ENCODE measurements around the gene MAST4. TPM values are rescaled to one million over a fixed set of nuclear protein-coding genes. Genes with fewer than 3 reads are reported as not detected.
"Not testable (repeated sequence)": the region's sequence is repeated elsewhere in the genome, so short reads cannot be mapped to it uniquely, and the experiment has no call there.

The MAST4 gene
- total RNA-seq, 1 donor from 2014 or later: 112 TPM

DNA sequence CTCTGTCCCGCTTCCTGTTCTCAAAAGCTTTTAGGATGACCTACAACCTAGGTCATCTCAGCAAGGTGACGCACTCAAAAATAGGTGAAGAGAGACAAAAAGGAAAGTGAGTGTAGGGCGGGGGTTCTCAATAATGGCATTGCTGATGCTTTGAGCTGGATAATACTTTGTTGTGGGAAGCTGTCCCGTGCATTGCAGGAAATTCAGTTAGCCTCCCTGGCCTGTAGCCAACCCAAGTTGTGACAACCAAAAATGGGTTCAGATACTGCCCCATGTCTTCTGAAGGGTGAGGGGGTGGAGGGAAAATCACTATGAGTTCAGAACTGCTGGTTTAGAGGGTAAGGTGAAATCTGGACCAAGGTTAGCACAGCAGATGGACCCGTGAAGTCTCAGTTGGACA lies 151.4 kb downstream of the MAST4 start:
- Mint-ChIP-seq H3K9me3 (ENCODE audit: unreplicated experiment) (peaks cover 7% of the 10 kb centered on the region), H3K27ac (ENCODE audit: unreplicated experiment) (no peak overlapping the region), H3K27me3 (ENCODE audit: unreplicated experiment) (peaks cover 2% of the 10 kb centered on the region), H3K4me3 (ENCODE audit: unreplicated experiment) (no peak overlapping the region), H3K4me1 (ENCODE audit: unreplicated experiment) (peaks cover 12% of the 10 kb centered on the region), H3K36me3 (ENCODE audit: low read depth, unreplicated experiment) (peaks cover 16% of the 10 kb centered on the region)
- DNase-seq (ENCODE audit: low spot score): no peak
- TF ChIP-seq, protein P1, sequence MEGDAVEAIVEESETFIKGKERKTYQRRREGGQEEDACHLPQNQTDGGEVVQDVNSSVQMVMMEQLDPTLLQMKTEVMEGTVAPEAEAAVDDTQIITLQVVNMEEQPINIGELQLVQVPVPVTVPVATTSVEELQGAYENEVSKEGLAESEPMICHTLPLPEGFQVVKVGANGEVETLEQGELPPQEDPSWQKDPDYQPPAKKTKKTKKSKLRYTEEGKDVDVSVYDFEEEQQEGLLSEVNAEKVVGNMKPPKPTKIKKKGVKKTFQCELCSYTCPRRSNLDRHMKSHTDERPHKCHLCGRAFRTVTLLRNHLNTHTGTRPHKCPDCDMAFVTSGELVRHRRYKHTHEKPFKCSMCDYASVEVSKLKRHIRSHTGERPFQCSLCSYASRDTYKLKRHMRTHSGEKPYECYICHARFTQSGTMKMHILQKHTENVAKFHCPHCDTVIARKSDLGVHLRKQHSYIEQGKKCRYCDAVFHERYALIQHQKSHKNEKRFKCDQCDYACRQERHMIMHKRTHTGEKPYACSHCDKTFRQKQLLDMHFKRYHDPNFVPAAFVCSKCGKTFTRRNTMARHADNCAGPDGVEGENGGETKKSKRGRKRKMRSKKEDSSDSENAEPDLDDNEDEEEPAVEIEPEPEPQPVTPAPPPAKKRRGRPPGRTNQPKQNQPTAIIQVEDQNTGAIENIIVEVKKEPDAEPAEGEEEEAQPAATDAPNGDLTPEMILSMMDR (IDR thresholded peaks at IDR 0.05; ENCODE audit: unreplicated experiment): no peak

DNA sequence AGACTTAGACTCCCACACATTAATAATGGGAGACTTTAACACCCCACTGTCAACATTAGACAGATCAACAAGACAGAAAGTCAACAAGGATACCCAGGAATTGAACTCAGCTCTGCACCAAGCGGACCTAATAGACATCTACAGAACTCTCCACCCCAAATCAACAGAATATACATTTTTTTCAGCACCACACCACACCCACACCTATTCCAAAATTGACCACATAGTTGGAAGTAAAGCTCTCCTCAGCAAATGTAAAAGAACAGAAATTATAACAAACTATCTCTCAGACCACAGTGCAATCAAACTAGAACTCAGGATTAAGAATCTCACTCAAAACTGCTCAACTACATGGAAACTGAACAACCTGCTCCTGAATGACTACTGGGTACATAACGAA lies 156.5 kb downstream of the MAST4 start:
- H3K4me1 Mint-ChIP-seq (ENCODE audit: unreplicated experiment); H3K27me3 Mint-ChIP-seq (ENCODE audit: unreplicated experiment); DNase-seq (ENCODE audit: low spot score); H3K36me3 Mint-ChIP-seq (ENCODE audit: low read depth, unreplicated experiment); H3K27ac Mint-ChIP-seq (ENCODE audit: unreplicated experiment); H3K9me3 Mint-ChIP-seq (ENCODE audit: unreplicated experiment); H3K4me3 Mint-ChIP-seq (ENCODE audit: unreplicated experiment): not testable (repeated sequence)

DNA sequence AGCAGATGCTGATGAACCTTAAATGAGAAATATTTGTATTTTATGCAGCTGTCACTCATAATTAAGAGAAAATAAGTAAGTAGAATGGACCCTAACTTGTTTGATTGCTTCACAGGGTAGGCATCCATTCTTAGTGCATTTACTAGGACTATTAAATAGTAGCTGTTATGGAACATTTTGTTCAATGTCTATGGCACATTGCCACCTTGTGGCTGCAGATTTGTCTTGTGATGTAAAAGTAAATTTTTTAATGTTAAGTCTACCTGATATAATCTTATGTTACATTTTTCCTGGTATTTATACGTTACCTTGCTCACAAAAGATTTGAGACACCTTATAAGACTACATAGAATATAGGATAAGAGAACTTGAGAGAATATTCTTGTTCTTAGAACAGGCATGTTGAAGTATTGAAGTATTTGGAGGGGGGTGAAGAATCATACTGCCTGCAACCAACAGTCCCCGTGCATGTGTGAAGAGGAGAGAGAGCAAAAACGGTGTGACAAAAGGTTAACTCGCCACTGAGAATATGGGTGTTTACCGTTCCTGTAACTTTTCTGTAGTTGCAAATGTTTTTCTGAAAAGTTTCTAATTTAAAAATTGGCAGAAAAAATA lies 161.1 kb downstream of the MAST4 start:
- TF ChIP-seq, protein P1 (IDR thresholded peaks at IDR 0.05; ENCODE audit: unreplicated experiment): peak; percentile 53
- H3K4me1 Mint-ChIP-seq (ENCODE audit: unreplicated experiment): no peaks in the 10 kb centered on the region
- no peaks in the 10 kb centered on the region for H3K9me3 Mint-ChIP-seq (ENCODE audit: unreplicated experiment)
- no peaks in the 10 kb centered on the region for H3K36me3 Mint-ChIP-seq (ENCODE audit: low read depth, unreplicated experiment)
- no peak overlapping the region for H3K4me3 Mint-ChIP-seq (ENCODE audit: unreplicated experiment)
- no peak overlapping the region for H3K27ac Mint-ChIP-seq (ENCODE audit: unreplicated experiment)
- no peaks in the 10 kb centered on the region for H3K27me3 Mint-ChIP-seq (ENCODE audit: unreplicated experiment)
- DNase-seq (ENCODE audit: low spot score): peak; percentile 26

DNA sequence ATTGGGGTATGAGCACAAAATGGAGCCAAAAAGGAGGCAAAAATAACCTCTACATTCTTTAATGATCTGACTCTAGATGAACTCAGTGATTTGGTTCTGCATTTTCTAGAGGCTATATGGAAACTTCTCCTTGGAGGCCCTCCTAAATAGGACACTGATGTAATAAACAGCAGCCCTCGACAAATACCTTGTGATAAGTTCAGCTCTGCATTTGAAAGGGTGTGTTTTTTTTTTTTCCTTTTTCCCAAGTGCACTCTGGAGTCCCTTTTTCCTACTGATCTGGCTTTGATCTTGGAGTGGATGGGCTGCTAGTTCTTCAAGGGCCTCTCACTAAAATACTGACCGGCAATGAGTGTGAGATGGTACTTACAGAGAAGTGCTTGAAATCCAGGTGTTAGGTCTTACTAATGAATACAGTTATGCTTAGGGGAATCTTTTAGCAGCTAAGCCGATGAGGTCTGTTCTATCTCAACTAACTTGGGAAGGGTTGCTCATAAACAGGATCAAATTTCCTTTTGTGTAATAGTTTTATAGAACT lies 161.7 kb downstream of the MAST4 start:
- no peak for DNase-seq (ENCODE audit: low spot score)
- no peak overlapping the region for H3K4me3 Mint-ChIP-seq (ENCODE audit: unreplicated experiment)
- H3K36me3 Mint-ChIP-seq (ENCODE audit: low read depth, unreplicated experiment): no peaks in the 10 kb centered on the region
- H3K27me3 Mint-ChIP-seq (ENCODE audit: unreplicated experiment): no peaks in the 10 kb centered on the region
- H3K9me3 Mint-ChIP-seq (ENCODE audit: unreplicated experiment): no peaks in the 10 kb centered on the region
- no peak overlapping the region for H3K27ac Mint-ChIP-seq (ENCODE audit: unreplicated experiment)
- TF ChIP-seq, protein P1 (IDR thresholded peaks at IDR 0.05; ENCODE audit: unreplicated experiment): no peak
- H3K4me1 Mint-ChIP-seq (ENCODE audit: unreplicated experiment): no peaks in the 10 kb centered on the region

DNA sequence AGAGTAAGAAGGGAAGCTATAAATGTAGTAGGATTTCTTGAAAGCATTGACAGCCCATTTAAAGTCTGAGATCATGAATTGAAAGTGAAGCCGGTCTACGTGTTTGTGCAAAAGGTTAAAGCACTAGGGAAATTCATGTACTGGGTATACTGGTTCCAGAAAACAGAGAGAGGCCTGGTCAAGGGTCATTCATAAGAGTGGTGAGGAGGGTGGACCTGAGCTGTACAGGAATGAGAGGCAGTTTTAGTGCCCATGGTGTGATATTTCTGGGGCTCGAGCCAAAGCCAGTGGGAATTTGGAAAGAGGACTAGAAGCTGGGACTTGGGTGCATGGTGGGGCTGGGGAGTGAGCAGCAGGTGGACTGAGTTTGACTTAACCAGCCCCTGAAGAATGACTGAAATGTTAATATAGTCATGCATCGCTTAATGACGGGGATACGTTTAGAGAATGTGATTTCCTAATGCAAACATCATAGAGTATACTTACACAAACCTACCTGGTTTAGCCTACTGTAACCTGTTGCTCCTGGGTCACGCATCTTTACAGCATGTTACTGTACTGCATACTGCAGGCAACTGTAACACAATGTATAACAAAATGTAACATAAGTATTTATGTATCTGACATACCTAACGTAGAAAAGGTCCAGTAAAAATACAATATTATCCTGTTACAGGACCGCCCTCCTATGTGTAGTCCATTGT lies 173.0 kb downstream of the MAST4 start:
- TF ChIP-seq, protein P1 (IDR thresholded peaks at IDR 0.05; ENCODE audit: unreplicated experiment): no peak
- Mint-ChIP-seq H3K9me3 (ENCODE audit: unreplicated experiment) (no peaks in the 10 kb centered on the region), H3K27ac (ENCODE audit: unreplicated experiment) (no peak overlapping the region), H3K4me3 (ENCODE audit: unreplicated experiment) (no peak overlapping the region), H3K27me3 (ENCODE audit: unreplicated experiment) (peaks cover 2% of the 10 kb centered on the region), H3K36me3 (ENCODE audit: low read depth, unreplicated experiment) (no peaks in the 10 kb centered on the region), H3K4me1 (ENCODE audit: unreplicated experiment) (peaks cover 4% of the 10 kb centered on the region)
- no peak for DNase-seq (ENCODE audit: low spot score)

All from endothelial cell (in vitro differentiated cells).